HepG2 (cell line): ENCODE measurements around the gene TLR9. TPM values are rescaled to one million over a fixed set of nuclear protein-coding genes. Genes with fewer than 3 reads are reported as not detected.

Source experiments
- CSRNP2 ChIP-seq: sonication (generic); formaldehyde crosslinking; conservative IDR thresholded peaks from 2 replicates; pipeline ENCODE4 v1.8.0; 2022; ENCODE audit warnings: low read depth, missing genetic modification reagents
- ERF ChIP-seq: IDR thresholded peaks from 2 replicates; pipeline ENCODE4 v1.6.1; 2018; ENCODE audit warnings: missing biosample characterization, missing genetic modification reagents
- FOXA1 ChIP-seq, 2 experiments: fragments of 450-650 bp in 1 of 2; sonication (generic) in 1 of 2; formaldehyde crosslinking in 1 of 2; IDR thresholded peaks; 2 replicates each; pipeline versions ENCODE4 v1.4.0 to v1.6.1; 2016 to 2020; ENCODE audit warnings: missing genetic modification reagents in 1 of 2
- KDM6A ChIP-seq: IDR thresholded peaks from 2 replicates; pipeline ENCODE4 v1.6.1; 2016; ENCODE audit warnings: low read depth
- KLF13 ChIP-seq: sonication (generic); formaldehyde crosslinking; IDR thresholded peaks from 2 replicates; pipeline ENCODE4 v1.4.0; 2020; ENCODE audit warnings: mild to moderate bottlenecking, missing genetic modification reagents
- MYC ChIP-seq: sonication (generic); formaldehyde crosslinking; IDR thresholded peaks from 2 replicates; pipeline ENCODE4 v1.9.0; 2021; ENCODE audit warnings: missing genetic modification reagents, borderline replicate concordance
- NFE2L1 ChIP-seq: sonication (generic); formaldehyde crosslinking; IDR thresholded peaks from 2 replicates; pipeline ENCODE4 v1.4.0; 2020; ENCODE audit warnings: missing genetic modification reagents, mild to moderate bottlenecking, borderline replicate concordance
- NFYB ChIP-seq: sonication (generic); formaldehyde crosslinking; IDR thresholded peaks from 2 replicates; pipeline ENCODE4 v1.4.0; 2020; ENCODE audit warnings: missing genetic modification reagents
- POLR2G ChIP-seq: fragments of 200-400 bp; formaldehyde crosslinking; IDR thresholded peaks from 2 replicates; pipeline ENCODE4 v1.6.1; 2018; ENCODE audit warnings: mild to moderate bottlenecking, low read depth, low read length, moderate library complexity
- RBM22 ChIP-seq: fragments of 200-400 bp; formaldehyde crosslinking; optimal IDR thresholded peaks from 2 replicates; pipeline ENCODE3; 2017; ENCODE audit warnings: mild to moderate bottlenecking, low read length, moderate library complexity
- SMAD1 ChIP-seq: sonication (generic); formaldehyde crosslinking; IDR thresholded peaks from 2 replicates; pipeline ENCODE4 v1.4.0; 2020; ENCODE audit warnings: missing genetic modification reagents, low read depth, mild to moderate bottlenecking, borderline replicate concordance
- SP5 ChIP-seq: IDR thresholded peaks from 2 replicates; pipeline ENCODE4 v1.6.1; 2016; ENCODE audit warnings: low read depth, borderline replicate concordance
- THRA ChIP-seq: sonication (generic); formaldehyde crosslinking; IDR thresholded peaks from 2 replicates; pipeline ENCODE4 v1.4.0; 2020; ENCODE audit warnings: missing genetic modification reagents, borderline replicate concordance
- YEATS4 ChIP-seq: sonication (generic); formaldehyde crosslinking; IDR thresholded peaks from 2 replicates; pipeline ENCODE4 v1.4.0; 2020; ENCODE audit warnings: missing genetic modification reagents, borderline replicate concordance
- ZBTB34 ChIP-seq: sonication (generic); formaldehyde crosslinking; IDR thresholded peaks from 2 replicates; pipeline ENCODE4 v1.8.0; 2022; ENCODE audit warnings: mild to moderate bottlenecking, missing genetic modification reagents
- ZBTB7B ChIP-seq: sonication (generic); formaldehyde crosslinking; IDR thresholded peaks from 2 replicates; pipeline ENCODE4 v1.4.0; 2020; ENCODE audit warnings: missing genetic modification reagents
- ZNF350 ChIP-seq: sonication (generic); formaldehyde crosslinking; IDR thresholded peaks from 2 replicates; pipeline ENCODE4 v1.4.0; 2020; ENCODE audit warnings: mild to moderate bottlenecking, low read depth, missing genetic modification reagents, borderline replicate concordance
- ZNF543 ChIP-seq: sonication (generic); formaldehyde crosslinking; IDR thresholded peaks from 2 replicates; pipeline ENCODE4 v1.4.0; 2020; ENCODE audit warnings: mild to moderate bottlenecking, missing genetic modification reagents
- ZNF563 ChIP-seq: sonication (generic); formaldehyde crosslinking; IDR thresholded peaks from 2 replicates; pipeline ENCODE4 v1.8.0; 2022; ENCODE audit warnings: mild to moderate bottlenecking, moderate library complexity, missing genetic modification reagents
- ZNF614 ChIP-seq: IDR thresholded peaks from 2 replicates; pipeline ENCODE4 v1.6.1; 2018; ENCODE audit warnings: missing biosample characterization, missing genetic modification reagents, inconsistent platforms, borderline replicate concordance
- ZNF839 ChIP-seq: sonication (generic); formaldehyde crosslinking; IDR thresholded peaks from 2 replicates; pipeline ENCODE4 v1.4.0; 2020; ENCODE audit warnings: missing genetic modification reagents, mild to moderate bottlenecking, borderline replicate concordance
- ZNF841 ChIP-seq: sonication (generic); formaldehyde crosslinking; IDR thresholded peaks from 2 replicates; pipeline ENCODE4 v1.8.1; 2023; ENCODE audit warnings: missing genetic modification reagents, borderline replicate concordance
- polyA plus RNA-seq, 8 experiments: library from polyadenylated mRNA; depleted of rRNA in 3 of 8; stranded (reverse) in 7 of 8; unstranded in 1 of 8; fragments of >200 nt; fragmentation: Illumina TruSeq in 4 of 8; extraction: Trizol in 4 of 8; gene quantifications; 2 replicates each; pipeline versions ENCODE4 v1.2.1 to v1.2.3, GENCODE V29; 2011 to 2016; ENCODE audit warnings: low read depth in 4 of 8, missing spikeins in 1 of 8, mixed read lengths in 1 of 8; ENCODE audit not compliant: insufficient read depth in 1 of 8
- total RNA-seq, 5 experiments: library from RNA; depleted of rRNA; stranded (reverse); fragments of >200 nt; fragmentation: Illumina TruSeq; extraction: Trizol; gene quantifications; 2 replicates each; pipeline ENCODE4 v1.2.3, GENCODE V29; 2016; ENCODE audit warnings: low read depth in 1 of 5
- TF ChIP-seq, protein P1 (sequence below): sonication (generic); formaldehyde crosslinking; IDR thresholded peaks from 2 replicates; pipeline ENCODE4 v1.4.0; 2020; ENCODE audit warnings: low read depth, missing genetic modification reagents

The TLR9 gene
- total and polyA plus RNA-seq, 2 of the 13 experiments (the other 11 are each of a cell fraction or from before 2014, with no cell fraction given) = not detected

DNA sequence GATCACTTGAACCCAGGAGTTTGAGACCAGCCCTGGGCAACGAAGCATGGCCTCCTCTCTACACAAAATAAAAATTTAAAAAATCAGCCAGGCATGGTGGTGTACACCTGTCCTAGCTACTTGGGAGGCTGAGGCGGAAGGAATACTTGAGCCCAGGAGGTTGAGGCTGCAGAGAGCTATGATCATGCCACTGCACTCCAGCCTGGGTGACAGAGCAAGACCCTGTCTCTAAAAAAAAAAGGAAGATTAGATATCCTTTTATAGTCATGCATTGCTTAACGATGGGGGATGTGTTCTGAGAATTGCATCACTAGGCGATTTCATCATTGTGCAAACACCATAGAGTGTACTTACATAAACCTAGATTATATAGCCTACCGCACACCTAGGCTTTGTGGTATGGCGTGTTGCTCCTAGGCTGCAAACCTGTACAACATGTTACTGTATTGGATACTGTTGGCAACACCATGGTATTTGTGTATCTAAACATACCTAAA is 14.8 kb downstream of the TLR9 start (continued):
- TF ChIP-seq ZNF614 (CRISPR knock-in tag) = peak; percentile 89
- no peak for TF ChIP-seq NFE2L1 (CRISPR knock-in tag)
- TF ChIP-seq ZNF563 (CRISPR knock-in tag) = 0 out of 2 replicates have a peak, but pooled peaks have one; percentile 29
- TF ChIP-seq, protein P1, sequence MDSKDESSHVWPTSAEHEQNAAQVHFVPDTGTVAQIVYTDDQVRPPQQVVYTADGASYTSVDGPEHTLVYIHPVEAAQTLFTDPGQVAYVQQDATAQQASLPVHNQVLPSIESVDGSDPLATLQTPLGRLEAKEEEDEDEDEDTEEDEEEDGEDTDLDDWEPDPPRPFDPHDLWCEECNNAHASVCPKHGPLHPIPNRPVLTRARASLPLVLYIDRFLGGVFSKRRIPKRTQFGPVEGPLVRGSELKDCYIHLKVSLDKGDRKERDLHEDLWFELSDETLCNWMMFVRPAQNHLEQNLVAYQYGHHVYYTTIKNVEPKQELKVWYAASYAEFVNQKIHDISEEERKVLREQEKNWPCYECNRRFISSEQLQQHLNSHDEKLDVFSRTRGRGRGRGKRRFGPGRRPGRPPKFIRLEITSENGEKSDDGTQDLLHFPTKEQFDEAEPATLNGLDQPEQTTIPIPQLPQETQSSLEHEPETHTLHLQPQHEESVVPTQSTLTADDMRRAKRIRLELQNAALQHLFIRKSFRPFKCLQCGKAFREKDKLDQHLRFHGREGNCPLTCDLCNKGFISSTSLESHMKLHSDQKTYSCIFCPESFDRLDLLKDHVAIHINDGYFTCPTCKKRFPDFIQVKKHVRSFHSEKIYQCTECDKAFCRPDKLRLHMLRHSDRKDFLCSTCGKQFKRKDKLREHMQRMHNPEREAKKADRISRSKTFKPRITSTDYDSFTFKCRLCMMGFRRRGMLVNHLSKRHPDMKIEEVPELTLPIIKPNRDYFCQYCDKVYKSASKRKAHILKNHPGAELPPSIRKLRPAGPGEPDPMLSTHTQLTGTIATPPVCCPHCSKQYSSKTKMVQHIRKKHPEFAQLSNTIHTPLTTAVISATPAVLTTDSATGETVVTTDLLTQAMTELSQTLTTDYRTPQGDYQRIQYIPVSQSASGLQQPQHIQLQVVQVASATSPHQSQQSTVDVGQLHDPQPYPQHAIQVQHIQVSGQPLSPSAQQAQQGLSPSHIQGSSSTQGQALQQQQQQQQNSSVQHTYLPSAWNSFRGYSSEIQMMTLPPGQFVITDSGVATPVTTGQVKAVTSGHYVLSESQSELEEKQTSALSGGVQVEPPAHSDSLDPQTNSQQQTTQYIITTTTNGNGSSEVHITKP = peak; percentile 30; the same call in 1 of the 2 replicates
- no peak for TF ChIP-seq KLF13 (CRISPR knock-in tag)
- TF ChIP-seq NFYB = no peak
- TF ChIP-seq CSRNP2 (CRISPR knock-in tag) = no peak
- peak; percentile 68; the same call in 1 of the 2 replicates for TF ChIP-seq YEATS4 (CRISPR knock-in tag)
- no peak for TF ChIP-seq ZNF841 (CRISPR knock-in tag)
- no peak for TF ChIP-seq MYC (CRISPR knock-in tag)
- TF ChIP-seq SMAD1 = no peak
- TF ChIP-seq RBM22 = no peak
- peak; percentile 68; the same call in 1 of the 2 replicates for TF ChIP-seq KDM6A
- TF ChIP-seq ZNF350 = no peak
- peak; percentile 87; the same call in 1 of the 2 replicates for TF ChIP-seq ERF (CRISPR knock-in tag)
- TF ChIP-seq SP5 (CRISPR knock-in tag) = peak; percentile 80
- TF ChIP-seq FOXA1 (IDR thresholded peaks at IDR 0.05) = peak; percentile 73
- TF ChIP-seq FOXA1 (CRISPR knock-in tag; IDR thresholded peaks at IDR 0.05) = peak; percentile 98
- TF ChIP-seq ZNF839 (CRISPR knock-in tag) = no peak
- peak; percentile 76 for TF ChIP-seq ZBTB34 (CRISPR knock-in tag)
- peak; percentile 84; the same call in 1 of the 2 replicates for TF ChIP-seq ZBTB7B (CRISPR knock-in tag)
- peak; percentile 88 for TF ChIP-seq THRA
- TF ChIP-seq POLR2G = no peak
- no peak for TF ChIP-seq ZNF543 (CRISPR knock-in tag)
